WTC11 (cell line): Measurements from ENCODE around the gene RAB34. TPM values are rescaled to one million over a fixed set of nuclear protein-coding genes. Genes with fewer than 3 reads are reported as not detected.
"Not testable (repeated sequence)": the region's sequence is repeated elsewhere in the genome, so short reads cannot be mapped to it uniquely, and the experiment has no call there.

ENCODE experiments used
- ATAC-seq: fragments of 200-7000 bp; cut with Tn5 transposase; 2 replicates; pipeline ENCODE4 v1.10.0; 2021; ENCODE audit warnings: mild to moderate bottlenecking, moderate library complexity
- CTCF ChIA-PET: fragments of 300-600 bp; sonication (Branson Sonifier 250); formaldehyde crosslinking; loops from one replicate; lab custom pipeline; 2021; ENCODE audit warnings: antibody characterized with exemption; lab: Charles Lee
- POLR2A ChIA-PET: fragments of 350-600 bp; sonication (Branson Sonifier 250); formaldehyde crosslinking; loops from one replicate; lab custom pipeline; 2021; ENCODE audit warnings: antibody characterized with exemption; lab: Charles Lee
- DNase-seq: peaks from one replicate; pipeline ENCODE4 v3.0.0; 2021; ENCODE audit warnings: low spot score
- H3K27ac Mint-ChIP-seq: 2 replicates; pipeline ENCODE4 v1.8.0; 2021; ENCODE audit warnings: mixed read lengths
- H3K27me3 Mint-ChIP-seq: 2 replicates; pipeline ENCODE4 v1.8.0; 2021; ENCODE audit warnings: low read depth, mild to moderate bottlenecking, moderate library complexity, mixed read lengths
- H3K36me3 Mint-ChIP-seq: 2 replicates; pipeline ENCODE4 v1.8.0; 2021; ENCODE audit warnings: mixed read lengths
- H3K4me1 Mint-ChIP-seq: 2 replicates; pipeline ENCODE4 v1.8.0; 2022; ENCODE audit warnings: mixed read lengths
- H3K4me3 Mint-ChIP-seq: 2 replicates; pipeline ENCODE4 v1.8.0; 2021; ENCODE audit warnings: mild to moderate bottlenecking, moderate library complexity, mixed read lengths
- H3K9me3 Mint-ChIP-seq: 2 replicates; pipeline ENCODE4 v1.8.0; 2021; ENCODE audit warnings: mixed read lengths
- CREB1 ChIP-seq: sonication (generic); formaldehyde crosslinking; IDR thresholded peaks from 2 replicates; pipeline ENCODE4 v1.8.0; 2023; ENCODE audit warnings: mild to moderate bottlenecking, missing genetic modification reagents
- CREM ChIP-seq: sonication (generic); formaldehyde crosslinking; IDR thresholded peaks from 2 replicates; pipeline ENCODE4 v1.8.1; 2022; ENCODE audit warnings: mild to moderate bottlenecking, missing genetic modification reagents, moderate library complexity
- FOXJ3 ChIP-seq: sonication (generic); formaldehyde crosslinking; IDR thresholded peaks from 2 replicates; pipeline ENCODE4 v1.9.0; 2021; ENCODE audit warnings: missing genetic modification reagents, mild to moderate bottlenecking, borderline replicate concordance
- FOXK1 ChIP-seq: sonication (generic); formaldehyde crosslinking; IDR thresholded peaks from 2 replicates; pipeline ENCODE4 v1.8.0; 2022; ENCODE audit warnings: mild to moderate bottlenecking, moderate library complexity, missing genetic modification reagents
- JAZF1 ChIP-seq: fragments of 250-450 bp; sonication (Bioruptor Pico); IDR thresholded peaks from 2 replicates; pipeline ENCODE4 v1.9.0; 2021; ENCODE audit warnings: moderate library complexity, mild to moderate bottlenecking, inconsistent platforms
- NR1H2 ChIP-seq: sonication (generic); formaldehyde crosslinking; IDR thresholded peaks from 2 replicates; pipeline ENCODE4 v1.9.0; 2021; ENCODE audit warnings: mild to moderate bottlenecking, moderate library complexity, missing genetic modification reagents
- SMAD4 ChIP-seq: sonication (generic); formaldehyde crosslinking; IDR thresholded peaks from 2 replicates; pipeline ENCODE4 v1.8.0; 2022; ENCODE audit warnings: mild to moderate bottlenecking, missing genetic modification reagents
- SP1 ChIP-seq: sonication (generic); formaldehyde crosslinking; conservative IDR thresholded peaks from 2 replicates; pipeline ENCODE4 v1.8.1; 2022; ENCODE audit warnings: missing genetic modification reagents
- TCF7 ChIP-seq: sonication (generic); formaldehyde crosslinking; IDR thresholded peaks from 2 replicates; pipeline ENCODE4 v1.8.0; 2022; ENCODE audit warnings: mild to moderate bottlenecking, low read depth, missing genetic modification reagents, moderate library complexity
- TEAD1 ChIP-seq: sonication (generic); formaldehyde crosslinking; IDR thresholded peaks from 2 replicates; pipeline ENCODE4 v1.8.0; 2022; ENCODE audit warnings: mild to moderate bottlenecking, missing genetic modification reagents
- ZNF317 ChIP-seq: sonication (generic); formaldehyde crosslinking; IDR thresholded peaks from 2 replicates; pipeline ENCODE4 v1.8.1; 2023; ENCODE audit warnings: low read depth, mild to moderate bottlenecking, moderate library complexity, missing genetic modification reagents, borderline replicate concordance
- ZNF423 ChIP-seq: fragments of 250-450 bp; sonication (Bioruptor Pico); IDR thresholded peaks from 2 replicates; pipeline ENCODE4 v2.1.2; 2022; ENCODE audit warnings: mild to moderate bottlenecking, moderate library complexity
- total RNA-seq: library from RNA; stranded (reverse); gene quantifications from 3 replicates; pipeline ENCODE4 v1.2.3, GENCODE V29; 2021
- TF ChIP-seq, protein P1 (sequence below): fragments of 200-600 bp; IDR thresholded peaks from 2 replicates; pipeline ENCODE4 v1.8.0; 2022; ENCODE audit warnings: antibody characterized with exemption
- TF ChIP-seq, protein P2 (sequence below): sonication (generic); formaldehyde crosslinking; conservative IDR thresholded peaks from 2 replicates; pipeline ENCODE4 v1.8.1; 2023; ENCODE audit warnings: mild to moderate bottlenecking, low read depth, missing genetic modification reagents, moderate library complexity
- TF ChIP-seq, protein P3 (sequence below): sonication (generic); formaldehyde crosslinking; IDR thresholded peaks from 2 replicates; pipeline ENCODE4 v1.8.0; 2022; ENCODE audit warnings: mild to moderate bottlenecking, missing genetic modification reagents
- TF ChIP-seq, protein P4 (sequence below): sonication (generic); formaldehyde crosslinking; IDR thresholded peaks from 2 replicates; pipeline ENCODE4 v1.8.0; 2023; ENCODE audit warnings: missing genetic modification reagents, mild to moderate bottlenecking, borderline replicate concordance
- TF ChIP-seq, protein P5 (sequence below): sonication (generic); formaldehyde crosslinking; IDR thresholded peaks from 2 replicates; pipeline ENCODE4 v1.8.0; 2022; ENCODE audit warnings: missing genetic modification reagents
- TF ChIP-seq, protein P6 (sequence below): fragments of 250-450 bp; sonication (Bioruptor Pico); IDR thresholded peaks from 2 replicates; pipeline ENCODE4 v1.9.0; 2021; ENCODE audit warnings: moderate library complexity, mild to moderate bottlenecking, inconsistent platforms, borderline replicate concordance

RAB34 gene
- total RNA-seq, 1 experiment from 2014 or later: 181 TPM

DNA sequence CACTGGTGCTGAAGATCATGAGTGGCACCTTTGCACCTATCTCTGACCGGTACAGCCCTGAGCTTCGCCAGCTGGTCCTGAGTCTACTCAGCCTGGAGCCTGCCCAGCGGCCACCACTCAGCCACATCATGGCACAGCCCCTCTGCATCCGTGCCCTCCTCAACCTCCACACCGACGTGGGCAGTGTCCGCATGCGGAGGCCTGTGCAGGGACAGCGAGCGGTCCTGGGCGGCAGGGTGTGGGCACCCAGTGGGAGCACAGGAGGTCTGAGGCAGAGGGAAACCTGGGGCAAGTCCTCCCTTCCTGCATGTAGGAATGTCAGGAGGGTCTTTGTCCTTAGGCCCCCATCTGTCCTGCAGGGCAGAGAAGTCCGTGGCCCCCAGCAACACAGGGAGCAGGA is 19.6 kb upstream of the RAB34 start (continued):
- TF ChIP-seq TCF7 (CRISPR knock-in tag): no peak

DNA sequence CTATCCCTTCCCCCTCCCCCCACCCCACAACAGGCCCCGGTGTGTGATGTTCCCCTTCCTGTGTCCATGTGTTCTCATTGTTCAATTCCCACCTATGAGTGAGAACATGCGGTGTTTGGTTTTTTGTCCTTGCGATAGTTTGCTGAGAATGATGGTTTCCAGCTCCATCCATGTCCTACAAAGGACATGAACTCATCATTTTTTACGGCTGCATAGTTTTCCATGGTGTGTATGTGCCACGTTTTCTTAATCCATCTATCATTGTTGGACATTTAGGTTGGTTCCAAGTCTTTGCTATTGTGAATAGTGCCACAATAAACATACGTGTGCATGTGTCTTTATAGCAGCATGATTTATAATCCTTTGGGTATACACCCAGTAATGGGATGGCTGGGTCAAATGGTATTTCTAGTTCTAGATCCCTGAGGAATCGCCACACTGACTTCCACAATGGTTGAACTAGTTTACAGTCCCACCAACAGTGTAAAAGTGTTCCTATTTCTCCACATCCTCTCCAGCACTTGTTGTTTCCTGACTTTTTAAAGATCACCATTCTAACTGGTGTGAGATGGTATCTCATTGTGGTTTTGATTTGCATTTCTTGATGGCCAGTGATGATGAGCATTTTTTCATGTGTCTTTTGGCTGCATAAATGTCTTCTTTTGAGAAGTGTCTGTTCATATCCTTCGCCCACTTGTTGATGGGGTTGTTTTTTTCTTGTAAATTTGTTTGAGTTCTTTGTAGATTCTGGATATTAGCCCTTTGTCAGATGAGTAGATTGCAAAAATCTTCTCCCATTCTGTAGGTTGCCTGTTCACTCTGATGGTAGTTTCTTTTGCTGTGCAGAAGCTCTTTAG is 18.5 kb upstream of the RAB34 start:
- H3K9me3 Mint-ChIP-seq, H3K27me3 Mint-ChIP-seq, H3K4me3 Mint-ChIP-seq, POLR2A ChIA-PET, H3K27ac Mint-ChIP-seq, DNase-seq, H3K4me1 Mint-ChIP-seq, ATAC-seq: not testable (repeated sequence)
- CTCF ChIA-PET: interaction anchor here (1.3 to 12.2 kb wide), 2 partner anchors 9 to 11 kb away, joined by 5 to 541 read pairs; partner anchors contain the start of gene TRAF4
- peaks cover 22% of the 10 kb centered on the region for H3K36me3 Mint-ChIP-seq

DNA sequence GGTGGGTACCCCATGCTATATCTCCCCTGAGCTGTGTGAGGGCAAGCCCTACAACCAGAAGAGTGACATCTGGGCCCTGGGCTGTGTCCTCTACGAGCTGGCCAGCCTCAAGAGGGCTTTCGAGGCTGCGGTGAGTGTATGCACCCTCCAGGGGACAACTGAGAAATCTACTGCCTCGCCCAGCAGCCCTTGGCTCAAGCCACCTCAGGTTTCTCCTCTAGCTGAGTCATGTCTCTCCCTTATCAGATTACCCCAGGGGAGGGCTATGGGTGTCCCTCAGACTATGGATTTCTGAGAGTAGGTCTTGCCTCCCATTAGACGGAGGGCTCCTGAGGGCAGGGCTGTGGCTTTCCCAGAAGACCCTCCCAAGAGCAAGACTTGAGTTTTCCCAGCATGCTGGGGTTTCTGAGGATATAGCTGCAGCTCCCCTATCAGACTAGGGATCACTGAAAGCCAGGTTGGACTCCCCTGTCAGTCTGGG is 17.6 kb upstream of the RAB34 start:
- TF ChIP-seq, protein P1, sequence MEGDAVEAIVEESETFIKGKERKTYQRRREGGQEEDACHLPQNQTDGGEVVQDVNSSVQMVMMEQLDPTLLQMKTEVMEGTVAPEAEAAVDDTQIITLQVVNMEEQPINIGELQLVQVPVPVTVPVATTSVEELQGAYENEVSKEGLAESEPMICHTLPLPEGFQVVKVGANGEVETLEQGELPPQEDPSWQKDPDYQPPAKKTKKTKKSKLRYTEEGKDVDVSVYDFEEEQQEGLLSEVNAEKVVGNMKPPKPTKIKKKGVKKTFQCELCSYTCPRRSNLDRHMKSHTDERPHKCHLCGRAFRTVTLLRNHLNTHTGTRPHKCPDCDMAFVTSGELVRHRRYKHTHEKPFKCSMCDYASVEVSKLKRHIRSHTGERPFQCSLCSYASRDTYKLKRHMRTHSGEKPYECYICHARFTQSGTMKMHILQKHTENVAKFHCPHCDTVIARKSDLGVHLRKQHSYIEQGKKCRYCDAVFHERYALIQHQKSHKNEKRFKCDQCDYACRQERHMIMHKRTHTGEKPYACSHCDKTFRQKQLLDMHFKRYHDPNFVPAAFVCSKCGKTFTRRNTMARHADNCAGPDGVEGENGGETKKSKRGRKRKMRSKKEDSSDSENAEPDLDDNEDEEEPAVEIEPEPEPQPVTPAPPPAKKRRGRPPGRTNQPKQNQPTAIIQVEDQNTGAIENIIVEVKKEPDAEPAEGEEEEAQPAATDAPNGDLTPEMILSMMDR: no peak
- no peak for TF ChIP-seq ZNF317
- TF ChIP-seq ZNF423 (CRISPR knock-in tag): no peak
- TF ChIP-seq SMAD4 (CRISPR knock-in tag): no peak
- no peak for TF ChIP-seq FOXJ3 (CRISPR knock-in tag)
- no peak for TF ChIP-seq JAZF1 (CRISPR knock-in tag)
- no peak for TF ChIP-seq NR1H2 (CRISPR knock-in tag)
- no peak for TF ChIP-seq TEAD1 (CRISPR knock-in tag)
- no peak for TF ChIP-seq SP1
- no peak for TF ChIP-seq FOXK1 (CRISPR knock-in tag)
- TF ChIP-seq, protein P2, sequence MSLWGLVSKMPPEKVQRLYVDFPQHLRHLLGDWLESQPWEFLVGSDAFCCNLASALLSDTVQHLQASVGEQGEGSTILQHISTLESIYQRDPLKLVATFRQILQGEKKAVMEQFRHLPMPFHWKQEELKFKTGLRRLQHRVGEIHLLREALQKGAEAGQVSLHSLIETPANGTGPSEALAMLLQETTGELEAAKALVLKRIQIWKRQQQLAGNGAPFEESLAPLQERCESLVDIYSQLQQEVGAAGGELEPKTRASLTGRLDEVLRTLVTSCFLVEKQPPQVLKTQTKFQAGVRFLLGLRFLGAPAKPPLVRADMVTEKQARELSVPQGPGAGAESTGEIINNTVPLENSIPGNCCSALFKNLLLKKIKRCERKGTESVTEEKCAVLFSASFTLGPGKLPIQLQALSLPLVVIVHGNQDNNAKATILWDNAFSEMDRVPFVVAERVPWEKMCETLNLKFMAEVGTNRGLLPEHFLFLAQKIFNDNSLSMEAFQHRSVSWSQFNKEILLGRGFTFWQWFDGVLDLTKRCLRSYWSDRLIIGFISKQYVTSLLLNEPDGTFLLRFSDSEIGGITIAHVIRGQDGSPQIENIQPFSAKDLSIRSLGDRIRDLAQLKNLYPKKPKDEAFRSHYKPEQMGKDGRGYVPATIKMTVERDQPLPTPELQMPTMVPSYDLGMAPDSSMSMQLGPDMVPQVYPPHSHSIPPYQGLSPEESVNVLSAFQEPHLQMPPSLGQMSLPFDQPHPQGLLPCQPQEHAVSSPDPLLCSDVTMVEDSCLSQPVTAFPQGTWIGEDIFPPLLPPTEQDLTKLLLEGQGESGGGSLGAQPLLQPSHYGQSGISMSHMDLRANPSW: no peak
- TF ChIP-seq, protein P3, sequence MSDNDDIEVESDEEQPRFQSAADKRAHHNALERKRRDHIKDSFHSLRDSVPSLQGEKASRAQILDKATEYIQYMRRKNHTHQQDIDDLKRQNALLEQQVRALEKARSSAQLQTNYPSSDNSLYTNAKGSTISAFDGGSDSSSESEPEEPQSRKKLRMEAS (CRISPR knock-in tag): no peak
- TF ChIP-seq, protein P4, sequence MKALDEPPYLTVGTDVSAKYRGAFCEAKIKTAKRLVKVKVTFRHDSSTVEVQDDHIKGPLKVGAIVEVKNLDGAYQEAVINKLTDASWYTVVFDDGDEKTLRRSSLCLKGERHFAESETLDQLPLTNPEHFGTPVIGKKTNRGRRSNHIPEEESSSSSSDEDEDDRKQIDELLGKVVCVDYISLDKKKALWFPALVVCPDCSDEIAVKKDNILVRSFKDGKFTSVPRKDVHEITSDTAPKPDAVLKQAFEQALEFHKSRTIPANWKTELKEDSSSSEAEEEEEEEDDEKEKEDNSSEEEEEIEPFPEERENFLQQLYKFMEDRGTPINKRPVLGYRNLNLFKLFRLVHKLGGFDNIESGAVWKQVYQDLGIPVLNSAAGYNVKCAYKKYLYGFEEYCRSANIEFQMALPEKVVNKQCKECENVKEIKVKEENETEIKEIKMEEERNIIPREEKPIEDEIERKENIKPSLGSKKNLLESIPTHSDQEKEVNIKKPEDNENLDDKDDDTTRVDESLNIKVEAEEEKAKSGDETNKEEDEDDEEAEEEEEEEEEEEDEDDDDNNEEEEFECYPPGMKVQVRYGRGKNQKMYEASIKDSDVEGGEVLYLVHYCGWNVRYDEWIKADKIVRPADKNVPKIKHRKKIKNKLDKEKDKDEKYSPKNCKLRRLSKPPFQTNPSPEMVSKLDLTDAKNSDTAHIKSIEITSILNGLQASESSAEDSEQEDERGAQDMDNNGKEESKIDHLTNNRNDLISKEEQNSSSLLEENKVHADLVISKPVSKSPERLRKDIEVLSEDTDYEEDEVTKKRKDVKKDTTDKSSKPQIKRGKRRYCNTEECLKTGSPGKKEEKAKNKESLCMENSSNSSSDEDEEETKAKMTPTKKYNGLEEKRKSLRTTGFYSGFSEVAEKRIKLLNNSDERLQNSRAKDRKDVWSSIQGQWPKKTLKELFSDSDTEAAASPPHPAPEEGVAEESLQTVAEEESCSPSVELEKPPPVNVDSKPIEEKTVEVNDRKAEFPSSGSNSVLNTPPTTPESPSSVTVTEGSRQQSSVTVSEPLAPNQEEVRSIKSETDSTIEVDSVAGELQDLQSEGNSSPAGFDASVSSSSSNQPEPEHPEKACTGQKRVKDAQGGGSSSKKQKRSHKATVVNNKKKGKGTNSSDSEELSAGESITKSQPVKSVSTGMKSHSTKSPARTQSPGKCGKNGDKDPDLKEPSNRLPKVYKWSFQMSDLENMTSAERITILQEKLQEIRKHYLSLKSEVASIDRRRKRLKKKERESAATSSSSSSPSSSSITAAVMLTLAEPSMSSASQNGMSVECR (CRISPR knock-in tag): no peak
- TF ChIP-seq, protein P5, sequence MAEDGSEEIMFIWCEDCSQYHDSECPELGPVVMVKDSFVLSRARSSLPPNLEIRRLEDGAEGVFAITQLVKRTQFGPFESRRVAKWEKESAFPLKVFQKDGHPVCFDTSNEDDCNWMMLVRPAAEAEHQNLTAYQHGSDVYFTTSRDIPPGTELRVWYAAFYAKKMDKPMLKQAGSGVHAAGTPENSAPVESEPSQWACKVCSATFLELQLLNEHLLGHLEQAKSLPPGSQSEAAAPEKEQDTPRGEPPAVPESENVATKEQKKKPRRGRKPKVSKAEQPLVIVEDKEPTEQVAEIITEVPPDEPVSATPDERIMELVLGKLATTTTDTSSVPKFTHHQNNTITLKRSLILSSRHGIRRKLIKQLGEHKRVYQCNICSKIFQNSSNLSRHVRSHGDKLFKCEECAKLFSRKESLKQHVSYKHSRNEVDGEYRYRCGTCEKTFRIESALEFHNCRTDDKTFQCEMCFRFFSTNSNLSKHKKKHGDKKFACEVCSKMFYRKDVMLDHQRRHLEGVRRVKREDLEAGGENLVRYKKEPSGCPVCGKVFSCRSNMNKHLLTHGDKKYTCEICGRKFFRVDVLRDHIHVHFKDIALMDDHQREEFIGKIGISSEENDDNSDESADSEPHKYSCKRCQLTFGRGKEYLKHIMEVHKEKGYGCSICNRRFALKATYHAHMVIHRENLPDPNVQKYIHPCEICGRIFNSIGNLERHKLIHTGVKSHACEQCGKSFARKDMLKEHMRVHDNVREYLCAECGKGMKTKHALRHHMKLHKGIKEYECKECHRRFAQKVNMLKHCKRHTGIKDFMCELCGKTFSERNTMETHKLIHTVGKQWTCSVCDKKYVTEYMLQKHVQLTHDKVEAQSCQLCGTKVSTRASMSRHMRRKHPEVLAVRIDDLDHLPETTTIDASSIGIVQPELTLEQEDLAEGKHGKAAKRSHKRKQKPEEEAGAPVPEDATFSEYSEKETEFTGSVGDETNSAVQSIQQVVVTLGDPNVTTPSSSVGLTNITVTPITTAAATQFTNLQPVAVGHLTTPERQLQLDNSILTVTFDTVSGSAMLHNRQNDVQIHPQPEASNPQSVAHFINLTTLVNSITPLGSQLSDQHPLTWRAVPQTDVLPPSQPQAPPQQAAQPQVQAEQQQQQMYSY: no peak
- TF ChIP-seq, protein P6, sequence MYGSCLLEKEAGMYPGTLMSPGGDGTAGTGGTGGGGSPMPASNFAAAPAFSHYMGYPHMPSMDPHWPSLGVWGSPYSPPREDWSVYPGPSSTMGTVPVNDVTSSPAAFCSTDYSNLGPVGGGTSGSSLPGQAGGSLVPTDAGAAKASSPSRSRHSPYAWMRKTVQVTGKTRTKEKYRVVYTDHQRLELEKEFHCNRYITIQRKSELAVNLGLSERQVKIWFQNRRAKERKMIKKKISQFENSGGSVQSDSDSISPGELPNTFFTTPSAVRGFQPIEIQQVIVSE (CRISPR knock-in tag): no peak
- no peak for TF ChIP-seq CREB1 (CRISPR knock-in tag)
- no peak for TF ChIP-seq CREM (CRISPR knock-in tag)
- Mint-ChIP-seq H3K4me1 (no peaks in the 10 kb centered on the region), H3K36me3 (peaks cover 22% of the 10 kb centered on the region), H3K27ac (no peak overlapping the region), H3K27me3 (no peaks in the 10 kb centered on the region), H3K9me3 (no peaks in the 10 kb centered on the region), H3K4me3 (no peak overlapping the region)
- ATAC-seq (no peak), DNase-seq (no peak)
- ChIA-PET POLR2A (interaction anchor here (0.6 kb wide), 1 partner anchor 10 kb away, joined by 3 read pairs; no protein-coding TSS in a partner anchor), CTCF (interaction anchor here (1.3 to 12.2 kb wide), 2 partner anchors 8 to 12 kb away, joined by 5 to 541 read pairs; partner anchors contain the start of gene TRAF4)
